D721Med (cell line): ENCODE results near the gene LGR6.

Experiments used
- DNase-seq: peaks from one replicate; pipeline ENCODE4 v3.0.0; 2011; ENCODE audit warnings: low spot score; ENCODE audit not compliant: insufficient read length
- FAIRE-seq: peaks from 2 replicates; lab custom pipeline; 2011; peaks lifted over from hg19 to GRCh38; lab: Jason Lieb, UNC
- CTCF ChIP-seq: IDR thresholded peaks from 2 replicates; pipeline ENCODE4 v1.5.1; 2012; ENCODE audit warnings: mild to moderate bottlenecking, control low read depth; ENCODE audit not compliant: insufficient read depth; ENCODE audit errors: missing control alignments

LGR6 gene

GRCh38 chr1:202287196-202287595 lies 93.6 kb downstream of the LGR6 start:
- FAIRE-seq = no peak

GRCh38 chr1:202288177-202288576 lies 94.6 kb downstream of the LGR6 start:
- FAIRE-seq (no peak), DNase-seq (no peak)
- TF ChIP-seq CTCF = no peak

More at GRCh38 chr1:202287196-202287595, 93.6 kb downstream of the LGR6 start:
- DNase-seq = no peak
- no peak for TF ChIP-seq CTCF

GRCh38 chr1:202289009-202289408 lies 95.4 kb downstream of the LGR6 start:
- no peak for DNase-seq
- FAIRE-seq = no peak
- no peak for TF ChIP-seq CTCF

- FAIRE-seq = no peak
- no peak for TF ChIP-seq CTCF
- DNase-seq = no peak
Measured at GRCh38 chr1:202291001-202291400, 97.4 kb downstream of the LGR6 start.

GRCh38 chr1:202291961-202292712 lies 98.5 kb downstream of the LGR6 start:
- TF ChIP-seq CTCF = no peak
- DNase-seq (peak; percentile 86), FAIRE-seq (peak; percentile 96)

GRCh38 chr1:202292773-202293172 lies 99.2 kb downstream of the LGR6 start:
- no peak for TF ChIP-seq CTCF
- no peak for DNase-seq
- FAIRE-seq = no peak

GRCh38 chr1:202293569-202293968 lies 100.0 kb downstream of the LGR6 start:
- DNase-seq = no peak
- no peak for TF ChIP-seq CTCF
- peak; percentile 38 for FAIRE-seq
